ENCODE results near the gene SCN7A. TPM values are rescaled to one million over a fixed set of nuclear protein-coding genes. Genes with fewer than 3 reads are reported as not detected.
"Not testable (repeated sequence)": the region's sequence is repeated elsewhere in the genome, so short reads cannot be mapped to it uniquely, and the experiment has no call there.

The SCN7A gene
- total RNA-seq, 2 donors from 2014 or later = not detected

- no peak overlapping the region for H3K27ac Mint-ChIP-seq
- H3K9me3 Mint-ChIP-seq = no peaks in the 10 kb centered on the region
- DNase-seq (ENCODE audit: low spot score in 2 of 2) = no peak
- no peaks in the 10 kb centered on the region for H3K36me3 Mint-ChIP-seq
- ATAC-seq = no peak
These were observed 75.0 kb downstream of the SCN7A start for GRCh38 chr2:166418853-166419615.

- Mint-ChIP-seq H3K36me3 (no peaks in the 10 kb centered on the region), H3K9me3 (no peaks in the 10 kb centered on the region), H3K27ac (no peak overlapping the region)
- DNase-seq (ENCODE audit: low spot score in 2 of 2) = no peak
- ATAC-seq = no peak
These were observed 76.4 kb downstream of the SCN7A start for GRCh38 chr2:166417669-166418068.

GRCh38 chr2:166413255-166413654 lies 80.8 kb downstream of the SCN7A start:
- Mint-ChIP-seq H3K36me3 (no peaks in the 10 kb centered on the region), H3K27ac (no peak overlapping the region), H3K9me3 (no peaks in the 10 kb centered on the region)
- no peak for ATAC-seq
- DNase-seq (ENCODE audit: low spot score in 2 of 2) = no peak

- DNase-seq (ENCODE audit: low spot score in 2 of 2) (no peak), ATAC-seq (no peak)
- Mint-ChIP-seq H3K9me3 (no peaks in the 10 kb centered on the region), H3K36me3 (no peaks in the 10 kb centered on the region), H3K27ac (no peak overlapping the region)
These were observed 82.4 kb downstream of the SCN7A start for GRCh38 chr2:166411473-166412230.

GRCh38 chr2:166410828-166411472 lies 83.1 kb downstream of the SCN7A start:
- DNase-seq (ENCODE audit: low spot score in 2 of 2) (no peak), ATAC-seq (no peak)
- H3K36me3 Mint-ChIP-seq = no peaks in the 10 kb centered on the region
- H3K27ac Mint-ChIP-seq = no peak overlapping the region
- H3K9me3 Mint-ChIP-seq = no peaks in the 10 kb centered on the region

GRCh38 chr2:166407746-166408145 lies 86.3 kb downstream of the SCN7A start:
- H3K27ac Mint-ChIP-seq; H3K36me3 Mint-ChIP-seq; H3K9me3 Mint-ChIP-seq; DNase-seq (ENCODE audit: low spot score in 2 of 2); ATAC-seq: not testable (repeated sequence)

- no peak for ATAC-seq
These were observed 87.7 kb downstream of the SCN7A start for GRCh38 chr2:166406374-166406773.

GRCh38 chr2:166405569-166405926 lies 88.5 kb downstream of the SCN7A start:
- no peak for DNase-seq (ENCODE audit: low spot score in 2 of 2)
- no peaks in the 10 kb centered on the region for H3K9me3 Mint-ChIP-seq
- no peak for ATAC-seq
- H3K27ac Mint-ChIP-seq = no peak overlapping the region
- no peaks in the 10 kb centered on the region for H3K36me3 Mint-ChIP-seq

More at GRCh38 chr2:166406374-166406773, 87.7 kb downstream of the SCN7A start:
- no peak for DNase-seq (ENCODE audit: low spot score in 2 of 2)
- H3K36me3 Mint-ChIP-seq = no peaks in the 10 kb centered on the region
- H3K27ac Mint-ChIP-seq = no peak overlapping the region
- H3K9me3 Mint-ChIP-seq = no peaks in the 10 kb centered on the region

GRCh38 chr2:166404831-166405568 lies 89.0 kb downstream of the SCN7A start:
- H3K9me3 Mint-ChIP-seq = no peaks in the 10 kb centered on the region
- H3K27ac Mint-ChIP-seq = no peak overlapping the region
- ATAC-seq = no peak
- H3K36me3 Mint-ChIP-seq = no peaks in the 10 kb centered on the region
- no peak for DNase-seq (ENCODE audit: low spot score in 2 of 2)

GRCh38 chr2:166394245-166394644 lies 99.8 kb downstream of the SCN7A start:
- DNase-seq (ENCODE audit: low spot score in 2 of 2) (no peak), ATAC-seq (no peak)
- Mint-ChIP-seq H3K36me3 (no peaks in the 10 kb centered on the region), H3K27ac (no peak overlapping the region), H3K9me3 (peaks cover 0 to 6% of the 10 kb centered on the region in 2 donors)

- Mint-ChIP-seq H3K36me3 (no peaks in the 10 kb centered on the region), H3K27ac (no peak overlapping the region), H3K9me3 (peaks cover 0 to 6% of the 10 kb centered on the region in 2 donors)
- ATAC-seq (no peak), DNase-seq (ENCODE audit: low spot score in 2 of 2) (no peak)
These were observed 101.0 kb downstream of the SCN7A start for GRCh38 chr2:166393008-166393407.

- Mint-ChIP-seq H3K9me3 (no peaks in the 10 kb centered on the region), H3K27ac (no peak overlapping the region), H3K36me3 (no peaks in the 10 kb centered on the region)
- DNase-seq (ENCODE audit: low spot score in 2 of 2) = no peak
- no peak for ATAC-seq
These were observed 105.5 kb downstream of the SCN7A start for GRCh38 chr2:166388481-166389070.

- no peaks in the 10 kb centered on the region for H3K36me3 Mint-ChIP-seq
- H3K9me3 Mint-ChIP-seq = no peaks in the 10 kb centered on the region
- DNase-seq (ENCODE audit: low spot score in 2 of 2) (no peak), ATAC-seq (no peak)
- H3K27ac Mint-ChIP-seq = no peak overlapping the region
These were observed 108.7 kb downstream of the SCN7A start for GRCh38 chr2:166385313-166385712.

GRCh38 chr2:166384774-166385173 lies 109.3 kb downstream of the SCN7A start:
- Mint-ChIP-seq H3K9me3 (no peaks in the 10 kb centered on the region), H3K36me3 (no peaks in the 10 kb centered on the region), H3K27ac (no peak overlapping the region)
- DNase-seq (ENCODE audit: low spot score in 2 of 2) (no peak), ATAC-seq (no peak)

- Mint-ChIP-seq H3K36me3 (no peaks in the 10 kb centered on the region), H3K27ac (no peak overlapping the region), H3K9me3 (no peaks in the 10 kb centered on the region)
- DNase-seq (ENCODE audit: low spot score in 2 of 2) (no peak), ATAC-seq (no peak)
These were observed 111.6 kb downstream of the SCN7A start for GRCh38 chr2:166382448-166382847.

GRCh38 chr2:166380615-166381014 lies 113.4 kb downstream of the SCN7A start:
- ATAC-seq = no peak

More at GRCh38 chr2:166380615-166381014, 113.4 kb downstream of the SCN7A start:
- DNase-seq (ENCODE audit: low spot score in 2 of 2) = no peak
- Mint-ChIP-seq H3K36me3 (no peaks in the 10 kb centered on the region), H3K27ac (no peak overlapping the region), H3K9me3 (no peaks in the 10 kb centered on the region)

All from activated naive CD4-positive, alpha-beta T cell treated with anti-CD3 and anti-CD28 coated beads, Interleukin-2, amount 50 U/mL, for 72 hours (primary cell).